ENCODE data around the gene AEN.

- TF ChIP-seq CTCF (IDR thresholded peaks at IDR 0.05) (no peak), POLR2A (IDR thresholded peaks at IDR 0.05) (no peak), POLR2AphosphoS5 (IDR thresholded peaks at IDR 0.05) (no peak)
Observed at GRCh38 chr15:88613074-88613944, 7.8 kb upstream of the AEN start.
